Sciatic nerve (tissue), 2 donors: ENCODE measurements around the gene SLC44A1. TPM values are rescaled to one million over a fixed set of nuclear protein-coding genes. Genes with fewer than 3 reads are reported as not detected.

Source experiments
- ATAC-seq: fragments of 200-7000 bp; cut with Tn5 transposase; one replicate; pipeline ENCODE4 v1.9.1; 2020; ENCODE audit warnings: mild to moderate bottlenecking, moderate library complexity
- DNase-seq: peaks from one replicate; pipeline ENCODE4 v3.0.0-alpha.2; 2020; ENCODE audit warnings: low spot score
- intact Hi-C: fragments of 100-400 bp; cut with DNase I; formaldehyde crosslinking; loops from one replicate; pipeline ENCODE4 v1.14.2; 2022
- total RNA-seq: library from RNA; stranded (reverse); fragmentation: NEBNext Ultra II Directional; extraction: Animal tissue kit (Norgen Biotek cat#: 25700); gene quantifications from one replicate; pipeline ENCODE4 v1.2.1, GENCODE V29; 2021
- donor health status: DM: no; HTN: no; CAD: no.
- donor health status: DM: no; HTN: no; CAD: no.

SLC44A1 gene
- total RNA-seq, 1 donor from 2014 or later = 82.2 TPM

DNA sequence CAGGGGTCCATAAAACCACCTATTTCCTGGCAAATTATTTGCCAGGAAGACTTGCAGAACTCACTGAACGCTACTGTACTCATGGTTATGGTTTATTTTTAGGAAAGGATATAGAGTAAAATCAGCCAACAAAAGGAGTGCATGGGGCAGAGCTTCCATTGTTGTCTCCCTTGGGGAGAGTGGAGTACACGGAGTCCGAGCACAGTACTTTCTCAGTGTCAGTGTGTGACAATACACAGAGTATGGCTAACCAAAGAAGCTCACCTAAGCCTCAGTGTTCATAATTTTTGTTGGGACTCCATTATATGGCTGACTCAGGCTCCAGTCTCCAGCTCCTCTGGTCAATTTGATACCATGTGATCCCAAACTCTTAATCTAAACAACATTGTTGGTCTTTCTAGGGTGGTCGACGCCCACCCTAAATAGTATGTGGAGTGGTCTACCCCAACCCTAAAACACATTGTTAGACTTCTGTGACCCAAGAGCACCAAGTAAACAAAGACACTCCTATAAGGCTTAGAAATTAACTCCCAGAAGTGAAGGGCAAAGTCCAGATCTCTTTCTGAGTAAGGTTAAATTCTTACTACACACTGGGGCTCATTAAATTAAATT is 74.9 kb downstream of the SLC44A1 start:
- no peak for DNase-seq

DNA sequence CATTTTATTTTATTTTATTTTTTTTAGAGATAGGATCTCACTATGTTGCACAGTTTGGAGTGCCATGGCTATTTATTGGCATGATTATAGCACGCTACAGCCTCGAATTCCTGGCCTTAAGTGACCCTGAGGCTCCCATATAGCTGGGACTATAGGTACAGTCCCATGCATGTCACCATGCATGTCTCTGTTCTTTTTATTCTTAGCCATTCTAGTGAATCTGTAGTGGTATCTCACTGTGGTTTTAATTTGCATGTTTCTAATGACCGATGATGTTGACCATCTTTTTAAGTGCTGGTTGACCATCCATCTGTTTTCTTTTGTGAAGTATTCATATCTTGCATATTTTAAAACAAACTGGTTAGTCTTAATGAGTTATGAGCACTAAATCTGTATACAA is 76.1 kb downstream of the SLC44A1 start:
- intact Hi-C loops = no loop called here
- no peak for DNase-seq
- no peak for ATAC-seq

More for the DNA sequence above, 74.9 kb downstream of the SLC44A1 start:
- intact Hi-C loops = no loop called here
- ATAC-seq = no peak

DNA sequence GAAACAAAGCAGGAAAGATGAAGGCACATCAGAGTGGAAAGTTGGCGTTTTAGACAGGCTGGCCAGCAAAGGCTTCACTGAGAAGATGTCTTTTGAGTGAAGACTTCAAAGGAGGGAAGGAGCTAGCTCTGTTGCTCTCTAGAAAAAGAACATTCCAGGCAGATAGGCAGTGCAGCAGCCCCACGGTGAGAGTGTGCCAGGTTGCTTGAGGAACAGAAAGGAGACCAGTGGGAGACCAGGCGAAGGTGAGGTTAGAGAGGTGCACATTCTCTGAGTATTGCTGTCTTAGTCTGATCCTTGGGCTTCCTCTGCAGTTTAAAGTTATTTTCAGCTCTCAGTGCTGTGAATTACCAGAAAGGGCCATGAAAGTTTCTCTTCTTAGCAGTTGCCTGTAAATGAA is 83.8 kb downstream of the SLC44A1 start:
- ATAC-seq = no peak
- no peak for DNase-seq
- intact Hi-C loops = no loop called here

DNA sequence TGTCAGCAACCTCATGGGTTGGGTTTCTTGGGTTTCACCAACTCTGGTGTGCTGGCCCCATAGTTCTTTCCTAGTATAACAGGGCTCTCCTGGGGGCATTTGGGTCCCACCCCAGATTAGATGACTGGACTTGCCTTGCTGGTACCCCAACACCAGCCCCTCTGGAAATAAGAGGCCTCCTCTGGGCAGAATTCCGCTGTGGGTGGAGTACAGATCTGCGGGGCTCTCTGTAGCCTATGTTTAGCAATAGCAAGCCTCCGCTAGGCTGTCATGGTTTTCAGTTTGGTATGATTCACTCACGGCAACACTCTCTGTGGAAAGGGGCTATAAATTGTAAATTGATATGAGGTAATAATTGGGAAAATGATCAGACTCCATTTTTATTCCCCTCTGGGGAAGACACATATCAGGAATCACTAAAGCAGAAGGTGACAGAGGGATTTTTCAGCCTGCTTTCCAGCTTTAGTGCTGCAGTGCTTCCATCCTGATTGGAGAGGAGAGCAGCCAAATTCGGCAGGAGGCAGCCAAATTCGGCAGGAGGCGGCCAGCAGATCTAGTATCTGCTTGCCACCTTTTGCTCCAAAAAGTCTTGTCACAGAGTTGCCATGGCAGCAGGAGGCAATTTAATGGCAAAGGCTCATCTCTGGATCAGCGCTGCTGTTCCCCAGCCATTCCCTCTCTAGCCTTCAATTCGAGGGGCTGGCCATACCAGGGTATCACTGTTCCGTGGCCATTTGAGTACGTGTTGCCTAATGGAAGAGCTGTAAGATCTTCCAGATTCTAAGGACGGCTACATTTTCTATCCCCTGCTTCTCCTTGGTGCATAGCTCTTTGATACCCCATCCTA is 84.6 kb downstream of the SLC44A1 start:
- intact Hi-C loops = no loop called here
- ATAC-seq (peak; percentile 60), DNase-seq (no peak)

DNA sequence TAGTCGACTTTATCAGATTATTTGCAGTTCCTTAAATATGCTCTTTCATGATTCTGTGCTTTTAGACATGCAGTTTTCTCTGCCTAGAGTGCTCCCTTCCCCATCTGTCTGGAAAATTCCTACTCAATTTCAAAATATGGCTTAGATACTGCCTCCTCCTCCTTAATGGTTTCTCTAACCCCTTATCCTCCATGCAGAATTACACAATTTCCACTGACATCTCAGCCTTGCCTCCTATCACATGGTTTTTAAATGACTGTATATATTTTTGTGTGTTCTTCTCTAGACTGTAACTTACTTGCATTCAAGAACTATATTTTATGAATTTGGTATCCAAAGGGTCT is 85.2 kb downstream of the SLC44A1 start:
- DNase-seq (no peak), ATAC-seq (peak; percentile 59)
- intact Hi-C loops = no loop called here

DNA sequence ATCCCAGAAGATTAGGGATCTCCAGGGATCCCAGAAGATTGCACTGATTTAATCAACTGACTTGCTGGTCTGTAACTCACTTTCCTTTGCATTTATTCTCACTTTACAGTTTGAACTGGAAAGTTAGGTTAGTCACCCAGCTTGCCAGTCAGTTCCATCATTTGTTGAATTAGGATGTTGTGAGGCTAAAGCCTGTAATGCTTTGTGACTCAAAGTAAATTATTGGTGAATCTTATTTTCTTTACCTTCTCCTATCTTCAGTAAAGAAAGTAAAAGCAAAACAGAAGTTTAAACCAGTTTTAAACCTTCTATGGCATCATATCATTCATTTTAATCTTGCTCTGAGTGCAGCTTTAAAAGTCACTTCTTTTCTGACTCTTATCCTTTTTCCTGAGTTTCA is 85.8 kb downstream of the SLC44A1 start:
- ATAC-seq (no peak), DNase-seq (no peak)
- intact Hi-C loops = no loop called here

DNA sequence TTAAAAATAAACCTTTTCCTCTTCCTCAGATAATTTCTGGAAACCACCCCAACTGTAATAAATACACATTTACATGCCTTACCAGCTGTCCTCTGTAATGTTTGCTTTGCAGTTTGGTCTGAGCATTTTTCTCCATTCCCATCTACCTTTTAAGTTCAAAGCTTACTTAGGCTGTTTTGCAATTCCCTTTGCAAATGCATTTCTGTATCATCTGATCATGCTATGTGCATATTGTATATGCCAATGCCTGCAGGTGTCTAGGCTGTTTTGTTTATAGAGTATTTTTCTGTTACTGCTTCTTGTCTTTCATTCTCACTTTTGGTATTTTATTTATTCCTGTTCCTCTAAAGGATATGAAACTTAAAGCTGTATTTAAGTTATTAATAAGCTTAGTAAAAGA is 86.3 kb downstream of the SLC44A1 start:
- intact Hi-C loops = no loop called here
- ATAC-seq = no peak
- DNase-seq = no peak

DNA sequence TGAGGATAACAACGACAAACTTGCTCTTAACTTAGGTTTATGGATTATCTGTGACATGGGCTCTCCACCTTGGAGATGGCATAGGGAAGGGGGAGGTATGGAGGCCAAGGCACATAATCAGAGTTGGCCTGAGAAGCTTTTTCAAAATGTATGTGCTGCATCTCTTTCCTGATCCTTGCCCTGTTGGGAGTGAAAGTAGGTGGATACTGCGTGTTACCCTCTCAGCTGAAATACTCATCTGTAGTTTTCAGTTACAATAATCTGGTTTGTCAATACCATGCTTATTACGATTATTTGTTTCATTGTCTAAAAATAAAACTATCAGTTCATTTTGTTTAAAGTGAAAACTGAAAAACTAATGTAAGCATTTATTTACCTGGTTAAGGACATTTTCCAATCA is 86.7 kb downstream of the SLC44A1 start:
- intact Hi-C loops = no loop called here
- ATAC-seq (no peak), DNase-seq (no peak)

DNA sequence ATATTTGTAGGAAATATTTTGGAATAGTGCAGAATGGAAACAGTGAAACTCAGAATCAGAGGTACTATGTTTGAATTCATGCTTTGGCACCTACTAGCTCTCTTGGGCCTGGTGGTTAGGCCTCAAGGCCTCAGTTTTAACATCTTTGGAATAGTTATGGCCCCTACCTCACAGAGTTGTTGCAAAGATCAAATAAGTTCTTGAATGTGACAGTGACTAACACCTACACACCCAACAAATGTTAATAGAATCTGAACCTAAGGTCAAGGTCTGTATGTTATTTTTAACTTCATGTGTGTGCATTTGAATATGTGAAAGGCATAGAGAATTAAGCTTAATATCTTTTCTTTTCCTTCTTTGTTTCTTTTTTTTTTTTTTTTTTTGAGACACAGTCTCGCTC is 87.3 kb downstream of the SLC44A1 start:
- intact Hi-C loops = no loop called here
- DNase-seq = no peak
- no peak for ATAC-seq

DNA sequence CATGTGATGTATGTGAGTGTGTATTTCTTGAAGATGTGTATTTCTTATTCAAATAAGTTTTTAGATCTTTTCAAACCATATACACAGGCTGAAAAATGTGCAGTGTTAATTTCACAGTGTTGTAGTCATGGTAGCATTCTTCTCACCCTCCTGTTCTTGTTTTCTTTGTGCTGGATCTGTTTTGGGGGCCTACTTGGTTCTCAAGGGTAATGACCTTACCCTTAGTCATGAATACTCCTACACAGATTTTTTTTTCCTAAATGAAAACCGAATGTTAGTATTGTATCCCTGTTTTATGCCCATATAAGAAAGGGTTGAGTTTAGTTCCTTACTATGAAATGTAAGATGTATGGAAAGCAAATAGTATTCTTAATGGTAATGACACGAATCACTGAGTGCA is 88.0 kb downstream of the SLC44A1 start:
- no peak for ATAC-seq
- no peak for DNase-seq
- intact Hi-C loops = no loop called here

DNA sequence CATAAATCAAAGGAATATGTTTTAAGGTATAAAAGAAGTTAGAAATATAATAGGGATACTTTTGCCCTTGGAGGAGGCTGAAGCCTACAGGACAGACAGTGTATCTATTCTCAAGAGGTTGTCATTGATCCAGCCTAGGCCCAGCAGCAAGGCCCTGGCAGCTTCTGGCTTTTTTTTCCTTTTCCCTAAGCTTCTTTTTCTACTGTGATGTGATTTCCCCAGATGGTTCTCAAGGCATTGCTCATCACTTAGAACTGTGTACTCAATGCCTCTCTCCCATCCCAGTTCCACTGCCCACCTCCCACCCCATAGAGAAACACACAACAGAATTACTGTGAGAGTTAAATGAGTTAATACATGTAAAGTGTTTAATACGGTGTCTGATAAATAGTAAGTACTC is 88.6 kb downstream of the SLC44A1 start:
- intact Hi-C loops = no loop called here
- DNase-seq = no peak
- no peak for ATAC-seq

DNA sequence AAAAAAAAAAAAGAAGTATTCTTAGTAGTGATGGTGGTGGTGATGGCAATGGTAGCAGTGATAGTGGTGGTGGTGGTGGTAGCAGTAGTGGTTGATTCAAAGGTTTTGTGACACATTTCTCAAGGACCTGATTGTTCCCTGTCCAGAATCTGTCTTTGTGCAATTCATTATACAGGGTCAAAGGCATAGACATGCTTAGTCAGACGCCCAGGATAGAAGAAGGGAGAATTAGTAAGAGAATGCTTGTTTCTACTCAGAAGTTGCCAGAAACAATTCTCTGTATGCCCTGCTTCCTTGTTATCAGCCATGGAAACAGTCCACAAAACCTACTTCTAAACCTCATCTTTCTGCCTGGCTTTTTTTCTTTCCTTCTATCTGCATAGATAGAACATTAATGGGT is 89.4 kb downstream of the SLC44A1 start:
- ATAC-seq (no peak), DNase-seq (no peak)
- intact Hi-C loops = no loop called here

DNA sequence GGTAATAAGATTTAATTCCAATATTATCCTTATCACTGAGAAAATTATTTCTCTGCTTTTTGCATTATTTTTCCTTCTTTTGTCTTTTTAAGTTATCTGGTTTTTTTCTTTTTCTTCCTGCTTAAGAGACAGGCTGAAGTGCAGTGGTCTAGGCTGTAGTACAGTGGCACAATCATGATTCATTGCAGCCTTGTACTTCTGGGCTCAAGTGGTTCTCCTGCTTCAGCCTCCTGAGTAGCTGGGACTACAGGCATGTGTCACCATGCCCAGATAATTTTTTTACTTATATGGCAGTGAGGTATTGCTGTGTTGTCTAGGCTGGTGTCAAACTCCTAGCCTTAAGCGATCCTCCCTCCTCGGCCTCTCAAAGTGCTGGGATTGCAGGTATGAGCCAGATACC is 93.9 kb downstream of the SLC44A1 start:
- intact Hi-C loops = no loop called here
- DNase-seq = no peak
- no peak for ATAC-seq

DNA sequence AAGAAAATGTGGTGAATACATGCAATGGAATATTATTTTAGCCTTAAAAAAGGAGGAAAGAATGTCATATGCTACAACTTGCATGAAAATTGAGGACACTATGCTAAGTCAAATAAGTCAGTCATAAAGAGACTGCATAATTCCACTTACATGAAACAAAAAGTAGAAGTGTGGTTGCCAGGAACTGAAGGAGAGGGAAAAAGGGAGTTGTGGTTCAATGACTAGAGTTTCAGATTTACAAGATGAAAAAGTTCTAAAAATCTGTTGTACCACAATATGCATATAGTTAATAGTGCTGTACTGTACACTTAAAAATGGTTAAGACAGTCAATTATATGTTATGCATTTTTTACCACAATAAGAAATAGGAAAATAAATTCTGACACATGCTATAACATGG is 95.4 kb downstream of the SLC44A1 start:
- intact Hi-C loops = no loop called here
- no peak for DNase-seq
- ATAC-seq = no peak

DNA sequence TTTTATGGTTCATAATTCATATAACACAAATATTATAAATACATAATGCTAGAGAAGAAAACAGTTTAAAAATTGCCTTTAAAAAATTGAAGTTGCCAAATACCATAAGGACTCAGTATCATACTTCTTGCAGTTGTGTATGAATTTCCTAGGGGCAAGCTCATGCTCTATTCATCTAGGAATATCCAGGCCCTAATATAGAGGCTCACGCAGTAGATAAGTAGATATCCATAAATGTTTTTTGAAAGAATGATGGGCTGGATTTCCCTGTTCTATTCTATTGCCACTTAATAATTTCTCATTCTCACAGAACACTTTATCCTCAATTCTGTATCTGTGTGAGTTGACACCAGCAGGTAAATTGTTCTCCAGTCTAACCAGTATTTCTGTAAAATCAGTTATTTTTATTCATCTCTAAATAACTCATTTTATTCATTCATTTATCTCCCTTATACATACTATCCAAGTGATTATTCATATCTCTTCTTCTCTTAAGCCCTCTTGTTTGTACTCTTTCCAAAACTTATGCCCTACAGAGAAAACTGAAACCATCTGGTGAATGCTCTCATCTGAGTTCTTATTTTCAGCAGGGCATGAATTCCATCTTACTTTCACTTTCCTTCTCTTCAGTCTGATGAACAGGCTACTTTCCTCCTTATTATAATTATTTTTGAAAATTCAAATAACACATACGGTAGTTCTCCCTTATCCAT is 97.1 kb downstream of the SLC44A1 start:
- no peak for DNase-seq
- no peak for ATAC-seq
- intact Hi-C loops = no loop called here

DNA sequence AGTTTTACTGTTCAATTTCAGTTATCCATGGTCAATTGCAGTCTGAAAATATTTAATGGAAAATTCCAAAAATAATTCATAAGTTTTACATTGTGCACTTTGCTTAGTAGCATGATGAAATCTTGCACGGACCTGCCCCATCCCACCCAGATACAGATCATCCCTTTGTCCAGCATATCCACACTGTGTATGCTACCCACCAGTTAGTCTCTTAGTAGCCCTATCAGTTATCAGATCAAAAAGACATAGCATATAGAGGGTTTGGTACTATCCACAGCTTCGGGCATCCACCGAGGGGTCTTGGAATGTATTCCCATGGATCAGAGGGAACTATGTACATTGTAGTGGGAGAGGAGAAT is 97.7 kb downstream of the SLC44A1 start:
- ATAC-seq = no peak
- no peak for DNase-seq
- intact Hi-C loops = no loop called here

DNA sequence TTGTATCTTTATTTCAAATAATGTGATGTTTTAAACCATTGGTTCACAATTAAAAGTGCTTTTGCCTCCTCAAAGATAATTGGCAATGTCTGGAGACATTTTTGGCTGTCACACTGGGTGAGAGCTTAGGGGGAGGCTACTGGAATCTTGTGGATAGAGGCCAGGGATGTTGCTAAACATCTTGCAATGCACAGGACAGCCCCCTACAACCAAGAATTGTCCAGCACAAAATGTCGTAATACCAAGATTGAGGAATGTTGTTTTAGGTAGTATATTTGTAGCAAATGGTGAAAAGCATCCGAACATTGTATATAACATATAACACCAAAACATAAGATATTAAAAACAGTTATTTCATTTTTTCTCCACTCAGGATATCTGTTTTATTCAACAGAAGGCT is 99.8 kb downstream of the SLC44A1 start:
- intact Hi-C loops = no loop called here
- DNase-seq (no peak), ATAC-seq (no peak)

DNA sequence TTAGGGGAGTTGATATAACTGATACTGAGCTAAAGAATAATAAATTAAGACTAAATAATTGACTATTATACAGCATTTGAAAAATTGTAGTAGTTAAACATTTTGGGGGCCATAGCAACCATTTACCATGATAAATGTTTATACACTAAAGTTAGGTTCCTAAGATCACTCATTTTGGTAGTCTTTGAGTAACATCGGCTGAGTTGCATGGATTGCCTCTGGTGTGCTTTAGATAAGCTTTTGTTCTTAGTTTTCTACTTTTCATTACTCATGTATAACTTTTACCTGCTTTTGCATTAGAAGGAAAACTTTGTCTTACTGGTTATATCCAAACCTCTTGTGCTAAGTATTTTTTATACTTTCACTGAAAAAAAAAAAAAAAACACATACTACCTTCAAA is 101.2 kb downstream of the SLC44A1 start:
- intact Hi-C loops = no loop called here
- DNase-seq (no peak), ATAC-seq (no peak)

DNA sequence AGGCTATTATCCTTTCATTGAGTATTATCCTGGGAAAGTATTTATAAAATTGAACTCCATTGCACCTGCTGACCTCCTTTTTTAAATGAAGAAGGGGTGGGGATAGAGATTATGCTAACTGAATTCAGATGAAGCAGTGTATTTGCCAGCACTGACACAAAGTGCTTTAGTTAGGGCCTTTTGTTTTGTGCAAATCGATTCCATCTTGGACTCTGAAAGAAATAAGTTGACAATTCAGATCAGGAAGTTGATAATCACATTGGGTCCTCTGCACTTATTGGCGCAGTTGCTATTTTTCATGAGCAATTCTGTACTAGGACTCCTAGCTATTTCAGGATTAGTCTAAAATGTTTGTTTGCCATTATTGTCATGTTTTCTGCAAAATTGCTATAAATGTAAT is 101.8 kb downstream of the SLC44A1 start:
- DNase-seq (no peak), ATAC-seq (no peak)
- intact Hi-C loops = no loop called here

DNA sequence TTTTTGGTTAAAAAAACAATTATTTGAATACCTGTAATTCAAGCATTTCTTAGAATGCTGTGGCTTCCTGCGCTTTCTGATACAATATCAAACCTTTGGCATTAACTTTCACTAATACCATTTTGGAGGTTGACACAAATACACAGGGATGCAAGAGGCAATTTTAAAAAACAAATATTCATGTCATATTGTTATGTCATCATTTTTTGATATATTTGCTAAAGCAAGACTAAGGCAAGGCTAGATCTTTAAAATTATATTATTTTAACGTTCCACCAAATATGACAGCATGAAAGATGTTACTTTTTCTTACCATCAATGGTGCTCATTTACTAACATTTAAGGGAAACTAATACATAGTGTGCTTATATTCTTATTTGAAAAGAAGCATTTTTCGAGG is 110.0 kb downstream of the SLC44A1 start:
- DNase-seq = no peak
- intact Hi-C loops = no loop called here
- no peak for ATAC-seq

DNA sequence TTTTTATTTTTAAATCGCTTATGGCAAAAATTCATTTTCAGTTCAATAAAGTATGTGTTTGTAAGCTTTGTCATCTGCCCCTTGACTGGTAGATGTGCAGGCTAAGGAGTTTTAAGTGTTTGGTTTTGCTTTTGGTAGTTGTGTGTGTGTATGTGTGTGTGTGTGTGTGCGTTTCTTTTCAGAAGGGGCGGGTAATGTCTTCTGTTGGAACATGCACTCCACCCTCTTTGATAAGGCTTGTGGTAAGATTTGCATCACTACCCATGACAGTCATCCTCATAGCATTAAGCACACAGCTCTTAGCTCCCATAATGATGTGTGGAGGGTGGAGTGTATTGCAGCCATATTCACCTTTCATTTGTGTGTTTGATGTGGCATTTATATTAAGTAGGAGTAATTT is 111.3 kb downstream of the SLC44A1 start:
- intact Hi-C loops = no loop called here
- ATAC-seq (no peak), DNase-seq (no peak)
